LHCN-M2 (cell line): ENCODE results near the gene HSF4. TPM values are rescaled to one million over a fixed set of nuclear protein-coding genes. Genes with fewer than 3 reads are reported as not detected.

Experiments used
- DNase-seq: peaks from one replicate; pipeline ENCODE4 v3.0.0-alpha.2; 2012; ENCODE audit warnings: low read depth
- total RNA-seq: library from RNA; depleted of rRNA; stranded (reverse); fragments of >200 nt; gene quantifications from 2 replicates; pipeline ENCODE4 v1.2.3, GENCODE V29; 2014

HSF4 gene
- total RNA-seq, 1 experiment from 2014 or later = 29.1 TPM

- no peak for DNase-seq
Observed at GRCh38 chr16:67200491-67200890, 35.9 kb downstream of the HSF4 start.

GRCh38 chr16:67201411-67202345, 37.1 kb downstream of the HSF4 start:
- DNase-seq = no peak

- DNase-seq = no peak
Observed at GRCh38 chr16:67202426-67202825, 37.9 kb downstream of the HSF4 start.

GRCh38 chr16:67202956-67203493, 38.5 kb downstream of the HSF4 start:
- DNase-seq = no peak

- DNase-seq = no peak
Observed at GRCh38 chr16:67204076-67204475, 39.5 kb downstream of the HSF4 start.

- no peak for DNase-seq
Observed at GRCh38 chr16:67206129-67206837, 41.7 kb downstream of the HSF4 start.

GRCh38 chr16:67206838-67207248, 42.3 kb downstream of the HSF4 start:
- no peak for DNase-seq

GRCh38 chr16:67207249-67208091, 42.9 kb downstream of the HSF4 start:
- DNase-seq = peak; percentile 63

GRCh38 chr16:67208154-67208896, 43.8 kb downstream of the HSF4 start:
- DNase-seq = no peak

- no peak for DNase-seq
Observed at GRCh38 chr16:67209565-67209964, 45.0 kb downstream of the HSF4 start.

GRCh38 chr16:67210069-67210937, 45.8 kb downstream of the HSF4 start:
- DNase-seq = no peak

- DNase-seq = no peak
Observed at GRCh38 chr16:67211674-67212073, 47.1 kb downstream of the HSF4 start.

GRCh38 chr16:67212766-67213165, 48.2 kb downstream of the HSF4 start:
- DNase-seq = no peak

GRCh38 chr16:67213197-67214019, 48.9 kb downstream of the HSF4 start:
- no peak for DNase-seq

GRCh38 chr16:67215706-67216105, 51.2 kb downstream of the HSF4 start:
- DNase-seq = no peak

- no peak for DNase-seq
Observed at GRCh38 chr16:67216612-67217490, 52.3 kb downstream of the HSF4 start.
